Ramos (cell line): ENCODE measurements around the gene L3MBTL2.

Experiments
- in situ Hi-C: fragments of 300-500 bp; cut with MboI; formaldehyde crosslinking; loops from one replicate; pipeline ENCODE4 v1.14.3; 2022; ENCODE audit warnings: low sequenced_read_pairs; ENCODE audit not compliant: unreplicated experiment

Gene L3MBTL2

GRCh38 chr22:41262250-41262765 is 57.2 kb downstream of the L3MBTL2 start:
- in situ Hi-C loops, result no loop called here

- in situ Hi-C loops, result no loop called here
These were observed 58.6 kb downstream of the L3MBTL2 start for GRCh38 chr22:41263704-41264103.

- in situ Hi-C loops, result no loop called here
These were observed 59.4 kb downstream of the L3MBTL2 start for GRCh38 chr22:41264408-41264941.

- in situ Hi-C loops, result no loop called here
These were observed 62.8 kb downstream of the L3MBTL2 start for GRCh38 chr22:41267958-41268357.

GRCh38 chr22:41271787-41272186 is 66.7 kb downstream of the L3MBTL2 start:
- in situ Hi-C loops, result no loop called here

- in situ Hi-C loops, result no loop called here
These were observed 68.0 kb downstream of the L3MBTL2 start for GRCh38 chr22:41273128-41273527.

- in situ Hi-C loops, result no loop called here
These were observed 69.7 kb downstream of the L3MBTL2 start for GRCh38 chr22:41274856-41275255.

- in situ Hi-C loops, result no loop called here
These were observed 75.0 kb downstream of the L3MBTL2 start for GRCh38 chr22:41280065-41280464.

- in situ Hi-C loops, result no loop called here
These were observed 75.7 kb downstream of the L3MBTL2 start for GRCh38 chr22:41280854-41281253.
